Measurements from ENCODE around the gene CDK12. TPM values are rescaled to one million over a fixed set of nuclear protein-coding genes. Genes with fewer than 3 reads are reported as not detected.
"Not testable (repeated sequence)": the region's sequence is repeated elsewhere in the genome, so short reads cannot be mapped to it uniquely, and the experiment has no call there.

CDK12 gene
- total RNA-seq, result 27.0 TPM

- DNase-seq (ENCODE audit: low spot score) (peak; percentile 97), ATAC-seq (peak; percentile 91)
Observed at GRCh38 chr17:39461113-39461925, at the start of gene CDK12. TSS of gene CDK12 (plus strand) at chr17:39461486. CDS start at chr17:39462072, 586 bp downstream.

DNA sequence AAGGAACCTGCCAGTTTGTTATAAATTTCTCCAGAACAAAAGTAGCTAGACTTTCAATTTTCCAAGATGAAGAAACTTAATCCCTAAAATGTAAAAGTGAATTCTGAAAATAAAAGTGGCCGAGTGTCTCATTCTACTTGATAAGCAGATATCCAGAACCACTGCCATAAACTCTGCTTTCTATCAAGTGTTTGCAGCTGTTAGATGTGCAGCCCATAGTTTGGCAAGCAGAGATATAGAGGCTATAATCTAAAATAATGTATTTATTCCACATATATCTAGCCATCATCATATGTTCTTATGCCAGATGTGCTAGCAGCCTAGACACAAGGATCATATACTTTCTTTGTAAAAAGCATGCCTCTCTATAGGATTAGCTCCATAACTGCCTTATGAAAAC is 45.1 kb upstream of the CDK12 start:
- DNase-seq (ENCODE audit: low spot score) (no peak), ATAC-seq (no peak)

GRCh38 chr17:39429600-39429999 is 31.7 kb upstream of the CDK12 start:
- DNase-seq (ENCODE audit: low spot score) (no peak), ATAC-seq (no peak)

DNA sequence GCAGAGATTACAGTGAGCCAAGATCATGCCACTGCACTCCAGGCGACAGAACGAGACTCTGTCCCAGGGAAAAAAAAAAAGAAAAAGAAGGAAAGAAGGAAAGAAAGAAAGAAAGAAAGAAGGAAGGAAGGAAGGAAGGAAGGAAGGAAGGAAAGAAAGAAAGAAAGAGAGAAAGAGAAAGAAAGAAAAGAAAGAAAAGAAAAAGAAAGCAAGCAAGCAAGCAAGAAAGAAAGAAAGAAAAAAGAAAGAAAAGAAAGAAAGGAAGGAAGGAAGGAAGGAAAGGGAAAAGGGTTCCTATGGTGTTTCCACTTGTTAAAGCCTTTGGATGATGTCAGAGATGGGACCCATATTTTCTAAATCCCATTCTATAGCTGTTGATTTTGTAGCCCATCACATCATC is 21.4 kb upstream of the CDK12 start:
- not testable (repeated sequence) for ATAC-seq; DNase-seq (ENCODE audit: low spot score)

- DNase-seq (ENCODE audit: low spot score) (no peak), ATAC-seq (no peak)
Observed at GRCh38 chr17:39443326-39443725, 18.0 kb upstream of the CDK12 start.

GRCh38 chr17:39447561-39447960 is 13.7 kb upstream of the CDK12 start:
- ATAC-seq (no peak), DNase-seq (ENCODE audit: low spot score) (no peak)

DNA sequence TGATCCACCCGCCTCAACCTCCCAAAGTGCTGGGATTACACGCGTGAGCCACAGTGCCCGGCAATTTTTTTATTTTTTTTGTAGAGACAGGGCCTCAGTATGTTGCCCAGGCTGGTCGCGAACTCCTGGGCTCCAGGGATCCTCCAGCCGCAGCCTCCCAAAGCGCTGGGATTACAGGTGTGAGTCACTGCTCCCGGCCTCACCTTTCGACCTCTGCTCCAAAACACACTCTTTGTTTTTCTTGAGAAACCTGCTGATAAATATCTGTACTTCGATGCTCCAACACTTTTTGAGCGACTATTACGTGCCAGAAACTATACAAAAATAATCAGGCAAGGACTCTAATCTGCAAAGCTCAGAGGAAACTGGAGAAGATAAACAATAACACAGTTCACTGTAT is 11.2 kb upstream of the CDK12 start:
- DNase-seq (ENCODE audit: low spot score) (peak; percentile 42), ATAC-seq (no peak)

- DNase-seq (ENCODE audit: low spot score) (peak; percentile 95), ATAC-seq (peak; percentile 83)
Observed at GRCh38 chr17:39450847-39451581, 10.3 kb upstream of the CDK12 start, which contains the start of gene MED1. TSS of gene MED1 (minus strand) at chr17:39451263. CDS start at chr17:39451062, 201 bp downstream.

DNA sequence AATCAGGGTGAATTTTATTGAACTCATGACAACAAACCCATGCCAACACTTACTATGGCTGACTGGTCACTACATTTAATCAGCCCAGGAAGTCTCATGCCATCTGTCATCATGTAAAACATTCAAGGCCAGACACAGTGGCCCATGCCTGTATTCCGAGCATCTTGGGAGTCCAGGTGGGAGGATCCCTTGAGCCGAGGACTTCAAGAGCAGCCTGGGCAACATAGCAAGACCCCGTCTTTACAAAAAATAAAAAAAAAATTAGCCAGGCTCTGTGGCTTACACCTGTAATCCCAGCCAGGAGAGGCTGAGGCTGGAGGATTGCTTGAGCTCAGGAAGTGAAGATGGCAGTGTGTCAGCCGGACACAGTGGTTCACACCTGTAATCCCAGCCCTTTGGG is 5.4 kb upstream of the CDK12 start:
- no peak for DNase-seq (ENCODE audit: low spot score)
- ATAC-seq, result no peak

GRCh38 chr17:39461926-39462569 is 762 bp downstream of the CDK12 start:
- no peak for DNase-seq (ENCODE audit: low spot score)
- ATAC-seq, result peak; percentile 45

DNA sequence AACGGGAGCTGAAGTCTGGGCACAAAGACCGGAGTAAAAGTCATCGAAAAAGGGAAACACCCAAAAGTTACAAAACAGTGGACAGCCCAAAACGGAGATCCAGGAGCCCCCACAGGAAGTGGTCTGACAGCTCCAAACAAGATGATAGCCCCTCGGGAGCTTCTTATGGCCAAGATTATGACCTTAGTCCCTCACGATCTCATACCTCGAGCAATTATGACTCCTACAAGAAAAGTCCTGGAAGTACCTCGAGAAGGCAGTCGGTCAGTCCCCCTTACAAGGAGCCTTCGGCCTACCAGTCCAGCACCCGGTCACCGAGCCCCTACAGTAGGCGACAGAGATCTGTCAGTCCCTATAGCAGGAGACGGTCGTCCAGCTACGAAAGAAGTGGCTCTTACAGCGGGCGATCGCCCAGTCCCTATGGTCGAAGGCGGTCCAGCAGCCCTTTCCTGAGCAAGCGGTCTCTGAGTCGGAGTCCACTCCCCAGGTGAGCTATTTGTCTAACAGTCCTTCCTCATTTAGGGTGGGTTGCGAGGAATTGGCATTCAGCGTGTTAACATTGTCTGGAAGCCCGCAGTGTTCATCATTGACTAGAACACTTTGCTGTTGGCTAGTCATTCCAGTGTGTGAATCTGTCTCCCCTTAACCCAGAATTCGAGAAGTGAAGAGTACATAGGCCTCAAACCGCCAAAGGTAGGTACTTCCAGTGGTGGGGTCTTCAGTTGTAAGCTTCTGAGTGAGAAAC is 1.5 kb downstream of the CDK12 start:
- DNase-seq (ENCODE audit: low spot score), result peak; percentile 47
- peak; percentile 1 for ATAC-seq

DNA sequence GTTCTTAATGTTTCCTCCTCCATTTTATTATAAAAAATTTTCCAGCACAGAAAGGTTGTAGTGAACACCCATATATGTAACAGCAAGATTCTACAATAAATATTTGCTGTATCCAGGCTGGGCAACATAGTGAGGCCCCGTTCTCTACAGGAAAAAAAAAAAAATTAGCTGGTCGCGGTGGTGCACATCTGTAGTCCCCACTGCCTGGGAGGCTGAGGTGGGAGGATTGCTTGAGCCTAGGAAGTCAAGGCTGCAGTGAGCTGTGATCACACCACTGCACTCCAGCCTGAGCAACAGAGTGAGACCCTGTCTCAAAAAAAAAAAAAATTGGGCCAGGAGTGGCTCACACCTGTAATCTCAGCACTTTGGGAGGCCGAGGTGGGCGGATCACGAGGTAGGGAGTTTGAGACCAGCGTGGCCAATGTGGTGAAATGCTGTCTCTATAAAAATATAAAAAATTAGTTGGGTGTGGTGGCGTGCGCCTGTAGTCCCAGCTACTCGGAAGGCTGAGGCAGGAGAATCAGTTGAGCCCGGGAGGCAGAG is 3.4 kb downstream of the CDK12 start:
- DNase-seq (ENCODE audit: low spot score); ATAC-seq: not testable (repeated sequence)

DNA sequence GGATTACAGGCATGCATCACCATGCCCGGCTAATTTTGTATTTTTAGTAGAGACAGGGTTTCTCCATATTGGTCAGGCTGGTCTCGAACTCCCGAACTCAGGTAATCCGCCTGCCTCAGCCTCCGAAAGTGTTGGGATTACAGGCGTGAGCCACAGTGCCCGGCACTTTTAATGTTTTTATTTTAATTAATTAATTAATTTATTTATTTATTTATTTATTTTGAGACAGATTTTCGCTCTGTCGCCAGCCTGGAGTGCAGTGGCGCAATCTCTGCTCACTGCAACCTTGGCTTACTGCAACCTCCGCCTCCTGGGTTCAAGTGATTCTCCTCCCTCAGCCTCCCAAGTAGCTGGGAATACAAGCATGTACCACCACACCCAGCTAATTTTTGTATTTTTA is 7.3 kb downstream of the CDK12 start:
- ATAC-seq; DNase-seq (ENCODE audit: low spot score): not testable (repeated sequence)

DNA sequence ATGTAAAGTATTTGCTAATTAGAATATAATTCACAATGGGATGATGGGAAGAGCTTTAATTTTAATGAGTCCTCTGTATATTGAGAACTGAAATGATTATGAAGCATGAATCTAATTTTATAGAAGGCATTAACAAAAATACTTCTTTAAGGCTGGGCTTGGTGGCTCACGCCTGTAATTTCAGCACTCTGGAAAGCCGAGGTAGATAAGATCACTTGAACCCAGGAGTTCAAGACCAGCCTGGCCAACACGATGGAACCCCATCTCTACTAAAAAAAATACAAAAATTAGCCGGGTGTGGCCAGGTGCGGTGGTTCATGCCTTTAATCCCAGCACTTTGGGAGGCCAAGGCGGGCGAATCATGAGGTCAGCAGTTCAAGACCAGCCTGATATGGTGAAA is 12.0 kb downstream of the CDK12 start:
- DNase-seq (ENCODE audit: low spot score) (no peak), ATAC-seq (no peak)

- ATAC-seq; DNase-seq (ENCODE audit: low spot score): not testable (repeated sequence)
Observed at GRCh38 chr17:39479631-39480030, 18.3 kb downstream of the CDK12 start.

- no peak for ATAC-seq
- no peak for DNase-seq (ENCODE audit: low spot score)
Observed at GRCh38 chr17:39483506-39483905, 22.2 kb downstream of the CDK12 start.

GRCh38 chr17:39484178-39484577 is 22.9 kb downstream of the CDK12 start:
- DNase-seq (ENCODE audit: low spot score), result no peak
- no peak for ATAC-seq

DNA sequence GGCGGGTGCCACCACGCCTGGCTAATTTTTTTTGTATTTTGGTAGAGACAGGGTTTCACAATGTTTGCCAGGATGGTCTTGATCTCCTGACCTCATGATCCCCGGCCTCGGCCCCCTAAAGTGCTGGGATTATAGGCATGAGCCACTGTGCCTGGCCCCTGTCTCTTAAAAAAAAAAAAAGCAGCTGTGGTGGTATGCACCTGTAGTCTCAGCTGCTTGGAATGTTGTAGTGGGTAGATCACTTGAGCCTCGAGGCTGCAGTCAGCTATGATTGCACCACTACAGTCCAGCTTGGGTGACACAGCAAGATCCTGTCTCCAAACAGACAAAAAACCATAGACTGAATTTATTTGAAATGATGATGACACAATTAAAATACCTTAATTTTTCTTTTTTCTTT is 24.3 kb downstream of the CDK12 start:
- DNase-seq (ENCODE audit: low spot score), result no peak

GRCh38 chr17:39486242-39486641 is 25.0 kb downstream of the CDK12 start:
- DNase-seq (ENCODE audit: low spot score), result no peak
- ATAC-seq, result no peak

More for the DNA sequence above, 24.3 kb downstream of the CDK12 start:
- ATAC-seq, result no peak

GRCh38 chr17:39487490-39487889 is 26.2 kb downstream of the CDK12 start:
- not testable (repeated sequence) for DNase-seq (ENCODE audit: low spot score); ATAC-seq

Data from left lobe of liver (tissue), 2 donors.